Adrenal gland (tissue), 12 donors: Measurements from ENCODE around the gene TBPL2. TPM values are rescaled to one million over a fixed set of nuclear protein-coding genes. Genes with fewer than 3 reads are reported as not detected.

Experiments
- DNase-seq, 7 donors: peaks; one replicate each; pipeline ENCODE4 v3.0.0-alpha.2; 2019 to 2020
- H3K27ac ChIP-seq, 5 donors: fragments of 200-600 bp; sonication (generic) in 4 of 5; 1 replicate in 3 of 5; 2 replicates in 2 of 5; pipeline versions ENCODE4 v1.5.1 to v1.8.0; 2016 to 2020; ENCODE audit warnings: mild to moderate bottlenecking in 1 of 5
- H3K27me3 ChIP-seq: fragments of 200-600 bp; 2 replicates; pipeline ENCODE4 v1.8.0; 2021
- H3K36me3 ChIP-seq, 2 donors: fragments of 200-600 bp; replicated peaks in 1 of 2; 1 replicate in 1 of 2; 2 replicates in 1 of 2; pipeline versions ENCODE4 v1.5.1 to v1.8.0; 2018 to 2022
- H3K4me1 ChIP-seq, 2 donors: fragments of 200-600 bp; replicated peaks in 1 of 2; 1 replicate in 1 of 2; 2 replicates in 1 of 2; pipeline versions ENCODE4 v1.5.1 to v1.8.0; 2018 to 2021
- H3K4me3 ChIP-seq, 4 donors: fragments of 200-600 bp; sonication (generic) in 3 of 4; one replicate each; pipeline ENCODE4 v1.5.1; 2016 to 2018
- H3K9me3 ChIP-seq, 3 donors: fragments of 200-600 bp; sonication (generic) in 1 of 3; replicated peaks in 1 of 3; 1 replicate in 2 of 3; 2 replicates in 1 of 3; pipeline versions ENCODE4 v1.5.1 to v1.8.0; 2016 to 2021
- POLR2A ChIP-seq, 2 donors: fragments of 450-650 bp; IDR thresholded peaks; one replicate each; pipeline ENCODE4 v1.6.1; 2017; ENCODE audit warnings: antibody characterized with exemption in 2 of 2, mild to moderate bottlenecking in 2 of 2, moderate library complexity in 1 of 2
- WGBS, 4 donors: extraction: QIAGEN DNeasy Blood & Tissue Kit in 2 of 4; methylation state at CpG; one replicate each; pipeline versions ENCODE4 v1.1.5 to v1.1.7; 2013 to 2017; 5-methylcytosine and 5-hydroxymethylcytosine counted together
- intact Hi-C, 2 donors: fragments of 100-400 bp; cut with DNase I; formaldehyde crosslinking; loops; one replicate each; pipeline versions ENCODE4 v1.14.1 to v1.15.0; 2022 to 2023
- polyA plus RNA-seq, 3 donors: library from polyadenylated mRNA; stranded (reverse); fragments of 200-250 nt in 2 of 3; fragments of 350-450 nt in 1 of 3; fragmentation: Illumina TruSeq in 1 of 3; extraction: RNeasy Lipid Tissue Mini Kit (QIAGEN cat#74804) in 1 of 3; gene quantifications; one replicate each; pipeline ENCODE4 v1.2.3, GENCODE V29; 2013 to 2014
- total RNA-seq, 9 donors: library from RNA; depleted of rRNA in 4 of 9; stranded (reverse); fragments of >200 nt in 4 of 9; fragments of 120-200 nt in 1 of 9; fragmentation: NEBNext Ultra II Directional in 1 of 9; extraction: Animal tissue kit (Norgen Biotek cat#: 25700) in 1 of 9; gene quantifications; one replicate each; pipeline versions ENCODE4 v1.1.0 to v1.2.4, GENCODE V29; 2013 to 2023
- TF ChIP-seq, protein P1 (sequence below), 6 experiments: fragments of 450-650 bp in 4 of 6; fragments of 200-600 bp in 2 of 6; sonication (generic) in 1 of 6; IDR thresholded peaks; 1 replicate in 5 of 6; 2 replicates in 1 of 6; pipeline versions ENCODE4 v1.5.1 to v1.8.0; 2016 to 2021; ENCODE audit warnings: antibody characterized with exemption in 6 of 6, mild to moderate bottlenecking in 2 of 6, moderate library complexity in 1 of 6
- donor health status: healthy with polysubstance abuse.
- donor health status: Bipolar disorder and iron deficiency.
- donor health status: DM: yes; HTN: yes; CAD: no.
- donor health status: DM: no; HTN: no; CAD: no.
- donor health status: DM: no; HTN: no; CAD: no.
- donor health status: DM: yes; HTN: yes; CAD: no.

The TBPL2 gene
- total and polyA plus RNA-seq, 12 donors: 0.06 TPM; not detected in 11

GRCh38 chr14:55433880-55434804, 6.3 kb downstream of the TBPL2 start:
- intact Hi-C loops: loop anchor here in 1 of 2 donors (10.0 kb wide), 1 partner anchor 189 kb away; no protein-coding TSS in a partner anchor
- no peak for TF ChIP-seq POLR2A (IDR thresholded peaks at IDR 0.05)
- TF ChIP-seq, protein P1, sequence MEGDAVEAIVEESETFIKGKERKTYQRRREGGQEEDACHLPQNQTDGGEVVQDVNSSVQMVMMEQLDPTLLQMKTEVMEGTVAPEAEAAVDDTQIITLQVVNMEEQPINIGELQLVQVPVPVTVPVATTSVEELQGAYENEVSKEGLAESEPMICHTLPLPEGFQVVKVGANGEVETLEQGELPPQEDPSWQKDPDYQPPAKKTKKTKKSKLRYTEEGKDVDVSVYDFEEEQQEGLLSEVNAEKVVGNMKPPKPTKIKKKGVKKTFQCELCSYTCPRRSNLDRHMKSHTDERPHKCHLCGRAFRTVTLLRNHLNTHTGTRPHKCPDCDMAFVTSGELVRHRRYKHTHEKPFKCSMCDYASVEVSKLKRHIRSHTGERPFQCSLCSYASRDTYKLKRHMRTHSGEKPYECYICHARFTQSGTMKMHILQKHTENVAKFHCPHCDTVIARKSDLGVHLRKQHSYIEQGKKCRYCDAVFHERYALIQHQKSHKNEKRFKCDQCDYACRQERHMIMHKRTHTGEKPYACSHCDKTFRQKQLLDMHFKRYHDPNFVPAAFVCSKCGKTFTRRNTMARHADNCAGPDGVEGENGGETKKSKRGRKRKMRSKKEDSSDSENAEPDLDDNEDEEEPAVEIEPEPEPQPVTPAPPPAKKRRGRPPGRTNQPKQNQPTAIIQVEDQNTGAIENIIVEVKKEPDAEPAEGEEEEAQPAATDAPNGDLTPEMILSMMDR (IDR thresholded peaks at IDR 0.05): no peak
- Histone ChIP-seq H3K4me1 (no peaks in the 10 kb centered on the region), H3K27ac (no peak overlapping the region), H3K9me3 (no peaks in the 10 kb centered on the region), H3K4me3 (no peak overlapping the region), H3K36me3 (no peaks in the 10 kb centered on the region), H3K27me3 (no peaks in the 10 kb centered on the region)
- no peak for DNase-seq
- WGBS, 4 donors: 58 to 66% (median 63%) methylated on average over 5 to 6 of the region's 6 CpGs

- DNase-seq: no peak
- Histone ChIP-seq H3K27ac (no peak overlapping the region), H3K36me3 (no peaks in the 10 kb centered on the region), H3K4me3 (no peak overlapping the region), H3K27me3 (no peaks in the 10 kb centered on the region), H3K9me3 (no peaks in the 10 kb centered on the region), H3K4me1 (no peaks in the 10 kb centered on the region)
- TF ChIP-seq POLR2A (IDR thresholded peaks at IDR 0.05): no peak
- TF ChIP-seq, protein P1 (IDR thresholded peaks at IDR 0.05): no peak
- WGBS, 4 donors: 79 to 90% (median 84%) methylated on average over 3 of the region's 3 CpGs
- intact Hi-C loops: loop anchor here in 1 of 2 donors (10.0 kb wide), 1 partner anchor 188 kb away; no protein-coding TSS in a partner anchor
These were observed 7.8 kb downstream of the TBPL2 start for GRCh38 chr14:55432628-55433027.

GRCh38 chr14:55430024-55430690, 10.3 kb downstream of the TBPL2 start:
- DNase-seq: peak in 4 of 7 donors; percentile 41 to 64 (median 45)
- H3K4me1 ChIP-seq: no peaks in the 10 kb centered on the region
- no peaks in the 10 kb centered on the region for H3K9me3 ChIP-seq
- H3K27ac ChIP-seq: no peak overlapping the region
- H3K27me3 ChIP-seq: no peaks in the 10 kb centered on the region
- no peaks in the 10 kb centered on the region for H3K36me3 ChIP-seq
- intact Hi-C loops: loop anchor here in 1 of 2 donors (10.0 kb wide), 1 partner anchor 185 kb away; no protein-coding TSS in a partner anchor
- WGBS, 4 donors: 0 to 10% (median 4%) methylated on average over 1 of the region's 1 CpG
- no peak for TF ChIP-seq POLR2A (IDR thresholded peaks at IDR 0.05)
- TF ChIP-seq, protein P1 (IDR thresholded peaks at IDR 0.05): peak; percentile 27 to 48 (median 44)
- H3K4me3 ChIP-seq: no peak overlapping the region

GRCh38 chr14:55427439-55427838, 13.0 kb downstream of the TBPL2 start:
- H3K27ac ChIP-seq: no peak overlapping the region
- H3K4me3 ChIP-seq: no peak overlapping the region
- TF ChIP-seq POLR2A (IDR thresholded peaks at IDR 0.05): no peak
- TF ChIP-seq, protein P1 (IDR thresholded peaks at IDR 0.05): no peak
- no peaks in the 10 kb centered on the region for H3K4me1 ChIP-seq
- intact Hi-C loops: loop anchor here in 1 of 2 donors (10.0 kb wide), 1 partner anchor 173 kb away; no protein-coding TSS in a partner anchor
- no peaks in the 10 kb centered on the region for H3K36me3 ChIP-seq
- 65 to 78% (median 73%) methylated on average over 7 of the region's 7 CpGs for WGBS, 4 donors
- no peaks in the 10 kb centered on the region for H3K9me3 ChIP-seq
- no peak for DNase-seq
- no peaks in the 10 kb centered on the region for H3K27me3 ChIP-seq
